Hypothalamus (tissue), 51 donors: Measurements from ENCODE around the gene CTNNBL1.
A peak's percentile ranks its signal among the peaks of the same experiment; 100 is the strongest.

Experiments
- DNase-seq, 51 donors: peaks; one replicate each; lab custom pipeline; 2025; lab: John Stamatoyannopoulos, UW

Gene CTNNBL1

GRCh38 chr20:37893566-37894241 is 199.9 kb downstream of the CTNNBL1 start:
- no peak for DNase-seq

DNA sequence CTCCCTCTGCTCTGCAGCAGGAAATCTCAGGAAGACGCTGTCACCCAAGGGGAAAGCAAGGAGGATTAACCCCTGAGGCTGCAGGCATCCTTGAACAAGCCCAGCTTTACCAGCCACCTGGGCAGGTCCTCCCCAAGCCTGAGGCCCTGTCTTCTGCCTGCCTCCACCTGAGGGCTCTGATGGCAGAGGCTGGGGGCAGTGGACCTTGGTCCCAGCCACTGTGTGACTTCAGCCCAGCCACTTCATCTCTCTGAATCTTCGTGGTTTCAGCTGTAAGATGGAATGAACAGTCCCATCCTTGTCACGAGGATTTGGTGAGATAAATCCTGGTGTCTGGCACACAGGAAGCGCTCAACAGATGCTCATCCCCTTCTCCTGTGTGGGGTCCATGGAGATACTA is 200.6 kb downstream of the CTNNBL1 start:
- no peak for DNase-seq

- DNase-seq = no peak
Observed at GRCh38 chr20:37895166-37895565, 201.3 kb downstream of the CTNNBL1 start.

- DNase-seq = peak in 7 of 51 donors; percentile 7 to 37 (median 21)
Observed at GRCh38 chr20:37896932-37897548, 203.2 kb downstream of the CTNNBL1 start.

DNA sequence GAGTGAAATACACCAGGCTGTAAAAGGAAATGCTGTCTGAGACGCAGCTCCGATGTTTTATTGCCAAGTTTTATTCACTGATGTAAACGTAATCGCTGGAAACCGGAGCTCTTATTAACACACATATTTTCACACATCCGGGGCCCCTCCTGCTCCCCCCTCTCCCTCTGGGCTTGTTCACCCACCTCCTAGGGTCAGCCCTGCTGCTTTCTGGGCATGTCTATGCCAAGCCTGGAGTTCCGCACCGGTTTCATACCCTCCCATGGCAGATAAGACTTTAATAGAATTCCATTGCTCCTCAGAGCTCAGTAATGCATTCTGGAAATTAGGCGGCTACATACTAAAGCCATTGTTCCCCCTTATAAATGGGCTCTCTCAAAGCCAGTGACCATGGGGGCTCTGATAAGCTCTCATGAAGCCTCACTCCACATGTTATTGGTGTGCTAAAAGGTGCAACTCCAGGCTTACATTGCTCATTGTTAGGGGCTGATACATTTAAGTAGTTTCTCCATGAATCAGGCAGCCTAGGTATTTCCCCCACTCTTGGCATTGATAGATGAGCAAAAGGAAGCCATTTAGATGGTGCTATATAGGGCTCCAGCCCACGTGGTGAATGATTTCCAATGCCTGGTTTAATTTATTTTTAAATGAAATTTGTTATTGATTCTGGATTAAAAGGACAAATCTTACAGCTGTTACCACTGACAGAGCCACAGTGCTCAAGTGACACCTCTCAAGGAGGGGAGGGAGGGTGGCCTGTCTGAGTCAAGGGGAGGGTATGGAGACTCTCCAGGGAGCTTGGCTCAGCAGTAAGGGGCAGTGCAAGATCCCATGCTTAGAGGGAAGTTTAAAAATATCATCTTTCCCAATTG is 204.6 kb downstream of the CTNNBL1 start:
- DNase-seq = no peak

DNA sequence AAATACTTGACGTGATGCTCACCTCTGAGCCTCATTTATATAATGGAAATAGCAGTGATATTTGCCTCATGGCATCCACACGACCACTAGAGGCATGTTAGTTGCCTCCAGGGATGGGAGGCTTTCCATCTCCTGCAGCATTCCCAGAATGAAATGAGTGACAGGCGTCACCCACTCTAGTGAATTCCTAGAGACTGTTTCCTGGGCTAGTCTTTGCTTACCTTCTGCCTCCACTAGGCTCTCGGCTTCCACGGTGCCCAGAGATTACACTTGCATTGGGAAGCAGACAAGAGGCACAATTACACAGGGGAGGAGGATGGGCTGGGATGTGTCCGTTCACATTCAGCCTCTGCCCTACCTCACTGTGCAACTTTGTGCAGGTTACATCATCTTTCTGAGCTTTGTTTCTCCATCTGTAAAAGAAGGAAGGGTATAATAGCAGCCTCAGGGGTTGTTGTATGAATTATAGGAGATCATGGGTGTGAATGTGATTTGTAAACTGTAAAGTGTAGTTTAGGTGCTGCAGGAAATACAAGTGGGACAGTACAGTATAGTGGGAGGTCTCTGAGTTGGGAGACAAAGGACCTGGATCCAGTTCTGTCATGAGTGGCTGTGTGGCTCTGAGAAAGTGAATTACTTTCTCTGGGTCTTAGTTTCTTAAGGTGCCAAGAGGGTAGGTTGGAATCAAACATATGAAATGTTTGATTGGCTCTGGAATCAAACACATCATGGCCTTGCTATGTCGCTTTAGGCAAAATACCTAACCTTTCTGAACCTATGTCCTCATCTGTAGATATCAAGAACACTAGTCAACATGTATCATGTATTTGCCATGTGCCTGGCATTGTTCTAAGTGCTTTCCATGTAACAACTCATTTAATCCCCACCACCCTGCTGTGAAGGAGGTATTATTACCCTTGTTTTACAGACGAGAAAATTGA is 205.5 kb downstream of the CTNNBL1 start:
- DNase-seq = no peak

- DNase-seq = no peak
Observed at GRCh38 chr20:37901240-37901639, 207.4 kb downstream of the CTNNBL1 start.

DNA sequence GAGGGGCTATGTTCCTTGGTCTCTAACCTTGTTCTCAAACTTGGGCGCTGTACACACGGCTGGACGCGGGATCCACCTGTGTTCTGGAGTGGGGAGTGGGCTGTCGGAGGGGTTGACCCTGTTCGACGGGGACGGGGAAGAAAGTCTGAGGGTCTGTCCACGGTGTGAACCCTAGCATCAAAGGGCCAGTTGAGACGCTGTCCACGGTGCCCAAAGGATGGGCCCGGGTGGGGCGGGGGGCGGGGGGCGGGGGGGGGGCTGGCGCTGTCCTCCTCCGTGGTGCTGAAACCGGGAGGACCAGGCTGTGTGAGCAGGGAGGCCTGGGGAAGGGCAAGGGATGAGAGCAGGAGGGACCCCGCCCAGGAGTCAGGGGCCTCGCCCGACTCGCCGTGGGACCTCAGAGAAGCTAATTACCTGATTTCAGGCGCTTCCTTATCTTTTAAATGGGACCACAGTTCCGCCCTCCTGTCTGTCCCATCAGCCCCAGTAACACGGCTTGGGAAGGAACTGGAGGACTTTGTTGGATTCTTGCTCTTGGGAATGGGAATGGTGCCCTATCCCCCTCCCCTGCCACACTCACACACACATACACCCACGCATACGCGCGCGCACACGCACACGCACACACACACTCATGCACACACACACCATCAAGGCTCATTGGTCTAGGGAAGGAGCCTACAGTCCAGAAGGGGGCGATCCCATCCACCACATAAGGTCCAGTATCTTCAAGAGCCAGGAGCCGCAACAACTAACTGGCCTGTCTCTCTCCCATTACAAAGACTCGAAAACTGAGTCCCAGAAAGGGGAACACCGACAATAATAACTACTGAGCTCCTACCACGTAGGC is 208.0 kb downstream of the CTNNBL1 start:
- peak in 12 of 51 donors; percentile 5 to 26 (median 12) for DNase-seq

GRCh38 chr20:37902504-37903313 is 208.9 kb downstream of the CTNNBL1 start, which contains the start of gene VSTM2L:
Gene VSTM2L, plus strand, starts transcription at chr20:37903127. Its CDS starts 224 bp downstream, at chr20:37903351.
- DNase-seq = peak in 14 of 51 donors; percentile 9 to 49 (median 27)

DNA sequence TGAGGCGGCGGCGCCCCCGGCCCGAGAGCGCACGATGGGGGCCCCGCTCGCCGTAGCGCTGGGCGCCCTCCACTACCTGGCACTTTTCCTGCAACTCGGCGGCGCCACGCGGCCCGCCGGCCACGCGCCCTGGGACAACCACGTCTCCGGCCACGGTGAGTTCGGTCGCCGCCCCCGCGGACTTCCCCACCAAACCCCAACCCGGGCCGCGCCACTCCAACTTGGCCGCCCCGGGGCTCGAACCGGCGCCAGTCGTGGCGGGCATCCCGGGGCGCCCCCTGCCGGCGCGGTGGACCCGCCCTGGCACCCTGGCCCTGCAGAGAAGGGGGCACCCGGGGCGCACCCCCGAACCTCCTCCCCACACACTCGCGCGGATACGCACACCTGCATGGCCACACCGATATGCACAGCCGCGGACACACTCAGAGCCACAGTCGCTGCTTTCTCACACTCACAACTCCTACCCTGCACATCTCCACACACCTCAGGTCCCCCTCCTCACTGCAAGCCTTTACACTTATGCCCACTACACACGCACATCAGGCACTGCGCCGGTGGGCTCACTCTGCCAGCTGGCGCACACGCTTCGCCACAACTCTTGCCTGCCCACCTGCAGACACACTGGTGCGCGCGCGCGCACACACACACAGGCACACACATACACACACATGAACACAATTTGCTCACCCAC is 209.6 kb downstream of the CTNNBL1 start:
- peak in 3 of 51 donors; percentile 16 to 21 (median 20) for DNase-seq

- DNase-seq = no peak
Observed at GRCh38 chr20:37904008-37904642, 210.3 kb downstream of the CTNNBL1 start.

DNA sequence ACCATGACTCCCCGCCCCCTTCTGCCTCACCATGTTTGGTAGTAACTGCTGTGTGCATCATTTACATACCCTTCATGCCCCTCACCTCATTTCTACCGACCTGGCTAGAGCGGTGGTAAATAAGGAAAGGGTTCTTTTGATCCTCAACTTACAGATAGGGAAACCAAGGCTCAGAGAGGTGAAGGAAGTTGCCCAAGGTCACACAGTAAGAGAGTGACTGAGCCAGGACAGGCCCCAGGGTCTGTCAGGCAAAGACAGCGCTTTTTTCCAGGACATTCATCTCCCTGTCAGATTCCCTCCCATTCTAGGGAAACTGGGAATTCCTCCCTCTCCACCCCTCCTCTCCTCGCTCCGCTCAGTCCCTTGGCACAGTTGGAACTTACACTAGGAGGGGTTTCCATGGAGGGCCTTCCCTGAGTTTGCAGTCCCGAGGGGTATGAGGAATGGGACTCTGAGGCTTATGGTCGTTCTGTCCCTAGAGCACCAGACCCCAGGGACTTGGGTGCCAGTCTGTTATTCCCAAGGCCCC is 211.1 kb downstream of the CTNNBL1 start:
- no peak for DNase-seq

- DNase-seq = no peak
Observed at GRCh38 chr20:37905671-37906613, 212.1 kb downstream of the CTNNBL1 start.

- DNase-seq = no peak
Observed at GRCh38 chr20:37907330-37907676, 213.5 kb downstream of the CTNNBL1 start.

GRCh38 chr20:37907677-37908401 is 214.0 kb downstream of the CTNNBL1 start:
- peak in 5 of 51 donors; percentile 15 to 24 (median 15) for DNase-seq
